Tibial nerve (tissue), 3 donors: Measurements from ENCODE around the gene ANO9.

ENCODE experiments used
- POLR2A ChIP-seq, 2 donors: fragments of 450-650 bp; IDR thresholded peaks; one replicate each; pipeline ENCODE4 v1.6.1; 2017; ENCODE audit warnings: antibody characterized with exemption in 2 of 2, mild to moderate bottlenecking in 2 of 2, moderate library complexity in 2 of 2
- TF ChIP-seq, protein P1 (sequence below), 5 experiments: fragments of 200-600 bp in 3 of 5; fragments of 450-650 bp in 2 of 5; sonication (generic) in 3 of 5; IDR thresholded peaks; one replicate each; pipeline ENCODE4 v1.5.1; 2016 to 2019; ENCODE audit warnings: antibody characterized with exemption in 5 of 5, mild to moderate bottlenecking in 3 of 5, moderate library complexity in 2 of 5

DNA sequence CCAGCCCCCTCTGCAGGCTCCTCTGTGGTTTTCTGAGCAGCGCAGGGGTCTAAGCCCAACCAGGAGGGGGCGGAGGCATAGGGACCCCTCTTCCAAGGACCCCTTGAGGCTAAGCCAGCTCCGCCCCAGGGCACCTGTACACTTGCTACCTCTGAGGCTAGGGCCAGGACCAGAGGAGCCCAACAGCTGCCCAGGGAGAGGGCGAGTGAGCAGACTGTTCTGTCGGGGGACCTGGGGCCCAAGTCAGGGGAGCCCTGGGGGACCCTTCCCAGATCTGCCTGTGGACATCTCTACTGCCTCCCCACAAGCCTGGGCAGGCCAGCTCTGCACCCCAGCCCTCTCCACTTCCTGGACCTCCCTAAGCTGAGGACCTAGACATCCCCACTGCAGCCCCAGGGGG, 70.8 kb downstream of the ANO9 start:
- TF ChIP-seq, protein P1, sequence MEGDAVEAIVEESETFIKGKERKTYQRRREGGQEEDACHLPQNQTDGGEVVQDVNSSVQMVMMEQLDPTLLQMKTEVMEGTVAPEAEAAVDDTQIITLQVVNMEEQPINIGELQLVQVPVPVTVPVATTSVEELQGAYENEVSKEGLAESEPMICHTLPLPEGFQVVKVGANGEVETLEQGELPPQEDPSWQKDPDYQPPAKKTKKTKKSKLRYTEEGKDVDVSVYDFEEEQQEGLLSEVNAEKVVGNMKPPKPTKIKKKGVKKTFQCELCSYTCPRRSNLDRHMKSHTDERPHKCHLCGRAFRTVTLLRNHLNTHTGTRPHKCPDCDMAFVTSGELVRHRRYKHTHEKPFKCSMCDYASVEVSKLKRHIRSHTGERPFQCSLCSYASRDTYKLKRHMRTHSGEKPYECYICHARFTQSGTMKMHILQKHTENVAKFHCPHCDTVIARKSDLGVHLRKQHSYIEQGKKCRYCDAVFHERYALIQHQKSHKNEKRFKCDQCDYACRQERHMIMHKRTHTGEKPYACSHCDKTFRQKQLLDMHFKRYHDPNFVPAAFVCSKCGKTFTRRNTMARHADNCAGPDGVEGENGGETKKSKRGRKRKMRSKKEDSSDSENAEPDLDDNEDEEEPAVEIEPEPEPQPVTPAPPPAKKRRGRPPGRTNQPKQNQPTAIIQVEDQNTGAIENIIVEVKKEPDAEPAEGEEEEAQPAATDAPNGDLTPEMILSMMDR (IDR thresholded peaks at IDR 0.05) = no peak
- TF ChIP-seq POLR2A (IDR thresholded peaks at IDR 0.05) = no peak
